Activated gamma-delta T cell treated with Interleukin-2 at 50 U/mL for 16 hours (primary cell): Measurements from ENCODE around the gene HNF1A.

Experiments
- DNase-seq: peaks from one replicate; pipeline ENCODE4 v3.0.0-alpha.2; 2020

Gene HNF1A

DNA sequence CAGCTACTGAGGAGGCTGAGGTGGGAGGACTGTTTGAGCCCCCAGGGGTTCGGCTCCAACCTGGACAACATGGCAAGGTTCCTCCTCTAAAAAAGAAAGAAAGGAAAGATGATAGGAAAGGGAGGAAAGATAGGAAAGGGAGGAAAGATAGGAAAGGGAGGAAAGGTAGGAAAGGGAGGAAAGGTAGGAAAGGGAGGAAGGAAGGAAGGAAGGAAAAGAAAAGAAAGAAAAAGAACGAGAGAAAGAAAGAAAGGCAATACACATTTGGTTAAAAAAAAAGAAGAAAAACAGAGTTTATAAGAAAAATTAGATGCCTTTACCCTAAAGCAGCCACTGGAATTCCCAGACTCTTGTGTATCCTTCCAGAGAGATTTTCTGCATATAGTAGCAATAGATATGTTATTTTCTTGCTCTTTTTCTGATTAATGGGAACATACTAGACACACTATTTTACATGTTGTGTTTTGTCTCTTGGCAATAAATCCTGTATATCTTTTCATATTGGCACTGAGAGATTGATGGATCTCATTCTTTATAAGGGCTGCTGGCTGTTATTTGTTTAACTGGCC lies 12.2 kb downstream of the HNF1A start:
- DNase-seq: no peak

DNA sequence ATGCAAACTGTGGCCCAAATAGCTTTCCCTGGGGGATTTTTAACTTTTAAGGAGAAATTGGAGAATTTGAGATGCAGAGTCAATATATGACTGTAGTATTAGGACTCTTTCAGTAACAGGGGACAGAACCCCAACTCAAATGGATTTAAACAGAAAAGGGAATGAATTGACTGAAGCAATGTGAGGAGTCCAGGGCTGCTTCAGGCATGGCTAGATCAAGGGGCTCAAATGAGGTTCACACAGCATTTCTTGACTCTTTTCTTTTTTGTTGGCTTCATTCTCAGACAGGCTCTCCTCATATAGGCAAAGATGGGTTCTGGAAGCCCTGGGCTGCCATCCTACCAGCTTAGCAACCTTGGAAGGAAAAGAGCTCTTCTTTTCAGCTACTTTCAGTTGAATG lies 13.6 kb downstream of the HNF1A start:
- DNase-seq: no peak

GRCh38 chr12:120992989-120993388 lies 14.6 kb downstream of the HNF1A start:
- no peak for DNase-seq

DNA sequence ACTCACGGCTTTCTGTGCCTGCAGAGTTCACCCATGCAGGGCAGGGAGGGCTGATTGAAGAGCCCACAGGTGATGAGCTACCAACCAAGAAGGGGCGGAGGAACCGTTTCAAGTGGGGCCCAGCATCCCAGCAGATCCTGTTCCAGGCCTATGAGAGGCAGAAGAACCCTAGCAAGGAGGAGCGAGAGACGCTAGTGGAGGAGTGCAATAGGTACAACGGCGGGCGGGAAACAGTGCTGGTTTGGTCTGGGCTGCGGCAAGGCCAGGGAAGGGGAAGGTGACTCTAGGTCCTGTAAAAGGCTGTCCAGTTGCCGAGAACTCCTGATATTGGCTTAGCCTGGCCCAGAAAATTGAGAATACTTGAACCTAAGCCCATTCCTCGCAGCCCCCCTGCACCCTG lies 15.2 kb downstream of the HNF1A start:
- no peak for DNase-seq

GRCh38 chr12:120994059-120994458 lies 15.7 kb downstream of the HNF1A start:
- DNase-seq: no peak

- DNase-seq: no peak
Measured at GRCh38 chr12:120994589-120995337, 16.4 kb downstream of the HNF1A start.

DNA sequence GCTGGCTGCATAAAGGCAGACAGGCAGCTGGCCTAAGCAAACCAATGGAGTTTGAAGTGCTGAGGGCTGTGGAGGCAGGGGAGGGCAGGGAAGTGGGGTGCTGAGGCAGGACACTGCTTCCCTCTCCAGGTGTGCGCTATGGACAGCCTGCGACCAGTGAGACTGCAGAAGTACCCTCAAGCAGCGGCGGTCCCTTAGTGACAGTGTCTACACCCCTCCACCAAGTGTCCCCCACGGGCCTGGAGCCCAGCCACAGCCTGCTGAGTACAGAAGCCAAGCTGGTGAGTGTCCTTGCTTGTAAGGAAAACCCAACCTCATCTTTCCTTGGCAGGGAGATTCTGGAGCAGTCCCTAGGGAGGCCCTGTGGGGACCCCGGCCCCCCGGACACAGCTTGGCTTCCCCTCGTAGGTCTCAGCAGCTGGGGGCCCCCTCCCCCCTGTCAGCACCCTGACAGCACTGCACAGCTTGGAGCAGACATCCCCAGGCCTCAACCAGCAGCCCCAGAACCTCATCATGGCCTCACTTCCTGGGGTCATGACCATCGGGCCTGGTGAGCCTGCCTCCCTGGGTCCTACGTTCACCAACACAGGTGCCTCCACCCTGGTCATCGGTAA lies 17.9 kb downstream of the HNF1A start:
- DNase-seq: no peak

DNA sequence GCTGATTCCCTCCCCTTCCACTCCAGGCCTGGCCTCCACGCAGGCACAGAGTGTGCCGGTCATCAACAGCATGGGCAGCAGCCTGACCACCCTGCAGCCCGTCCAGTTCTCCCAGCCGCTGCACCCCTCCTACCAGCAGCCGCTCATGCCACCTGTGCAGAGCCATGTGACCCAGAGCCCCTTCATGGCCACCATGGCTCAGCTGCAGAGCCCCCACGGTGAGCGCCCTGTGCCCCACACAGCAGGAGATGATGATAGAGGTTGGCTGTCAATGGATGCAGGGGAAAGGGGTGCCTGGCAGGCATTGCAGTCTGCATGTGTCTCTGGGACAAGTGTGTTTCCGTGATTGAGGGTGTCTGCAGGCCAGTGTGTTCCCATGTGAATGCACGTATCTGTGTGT lies 19.1 kb downstream of the HNF1A start:
- no peak for DNase-seq

- DNase-seq: no peak
Measured at GRCh38 chr12:120998435-120998834, 20.1 kb downstream of the HNF1A start.

- no peak for DNase-seq
Measured at GRCh38 chr12:120999191-121000120, 21.1 kb downstream of the HNF1A start.

- DNase-seq: no peak
Measured at GRCh38 chr12:121000530-121000929, 22.2 kb downstream of the HNF1A start.

- DNase-seq: no peak
Measured at GRCh38 chr12:121001060-121001459, 22.7 kb downstream of the HNF1A start.

DNA sequence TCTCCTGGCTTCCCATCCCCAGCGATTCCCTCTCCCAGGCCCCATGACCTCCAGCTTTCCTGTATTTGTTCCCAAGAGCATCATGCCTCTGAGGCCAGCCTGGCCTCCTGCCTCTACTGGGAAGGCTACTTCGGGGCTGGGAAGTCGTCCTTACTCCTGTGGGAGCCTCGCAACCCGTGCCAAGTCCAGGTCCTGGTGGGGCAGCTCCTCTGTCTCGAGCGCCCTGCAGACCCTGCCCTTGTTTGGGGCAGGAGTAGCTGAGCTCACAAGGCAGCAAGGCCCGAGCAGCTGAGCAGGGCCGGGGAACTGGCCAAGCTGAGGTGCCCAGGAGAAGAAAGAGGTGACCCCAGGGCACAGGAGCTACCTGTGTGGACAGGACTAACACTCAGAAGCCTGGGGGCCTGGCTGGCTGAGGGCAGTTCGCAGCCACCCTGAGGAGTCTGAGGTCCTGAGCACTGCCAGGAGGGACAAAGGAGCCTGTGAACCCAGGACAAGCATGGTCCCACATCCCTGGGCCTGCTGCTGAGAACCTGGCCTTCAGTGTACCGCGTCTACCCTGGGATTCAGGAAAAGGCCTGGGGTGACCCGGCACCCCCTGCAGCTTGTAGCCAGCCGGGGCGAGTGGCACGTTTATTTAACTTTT lies 23.6 kb downstream of the HNF1A start:
- no peak for DNase-seq

- no peak for DNase-seq
Measured at GRCh38 chr12:121003650-121004049, 25.3 kb downstream of the HNF1A start.

DNA sequence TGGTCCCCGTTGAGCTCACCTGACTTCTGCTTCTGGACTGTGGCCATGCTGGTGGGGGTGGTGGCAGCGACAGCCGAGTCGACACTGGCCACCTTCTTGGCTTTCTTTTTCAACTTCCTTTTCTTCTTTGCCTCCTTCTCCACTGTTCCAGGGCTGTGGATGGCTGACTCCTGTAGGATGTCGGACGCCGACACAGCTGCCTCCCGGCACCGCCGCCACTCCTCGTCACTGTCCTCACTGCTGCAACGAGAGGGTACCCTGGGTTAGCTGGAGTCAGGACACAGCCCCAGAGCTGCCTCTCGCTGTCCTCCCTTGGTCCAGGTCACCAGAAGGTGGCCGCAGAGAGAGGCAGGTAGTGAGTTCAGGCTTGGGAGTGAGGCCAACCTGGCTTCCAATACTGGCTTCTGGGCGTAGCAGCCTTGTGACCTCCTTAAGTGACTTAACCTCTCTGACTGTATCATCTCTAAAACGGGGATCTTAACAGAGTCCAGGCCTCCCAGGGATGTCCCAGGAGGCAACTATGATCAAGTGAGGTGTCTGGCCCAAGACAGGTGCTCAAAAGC lies 26.0 kb downstream of the HNF1A start:
- DNase-seq: no peak

GRCh38 chr12:121005346-121005815 lies 27.0 kb downstream of the HNF1A start:
- DNase-seq: peak; percentile 10

- no peak for DNase-seq
Measured at GRCh38 chr12:121008347-121009098, 30.2 kb downstream of the HNF1A start.

GRCh38 chr12:121009741-121010140 lies 31.4 kb downstream of the HNF1A start:
- DNase-seq: no peak

- no peak for DNase-seq
Measured at GRCh38 chr12:121010860-121011259, 32.5 kb downstream of the HNF1A start.

GRCh38 chr12:121011820-121012219 lies 33.5 kb downstream of the HNF1A start:
- DNase-seq: no peak

DNA sequence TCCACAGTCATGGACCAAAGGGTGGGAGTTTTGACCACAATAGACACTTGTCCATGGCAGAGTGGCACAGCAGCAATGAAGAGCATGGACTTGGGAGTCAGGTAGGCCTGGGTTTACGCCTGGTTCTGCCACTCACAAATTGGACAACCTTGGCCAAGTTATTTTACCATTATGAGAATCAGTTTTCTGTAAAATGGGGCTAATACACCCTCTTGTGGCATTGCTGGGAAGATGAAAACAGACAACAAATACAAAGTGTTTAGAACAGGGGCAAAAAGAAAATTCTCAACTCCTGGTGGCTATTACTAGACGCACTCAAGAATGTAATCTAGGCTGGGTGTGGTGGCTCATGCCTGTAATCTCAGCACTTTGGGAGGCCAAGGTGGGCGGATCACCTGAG lies 35.4 kb downstream of the HNF1A start:
- DNase-seq: no peak
